ENCODE measurements around the gene SCYL1.

Gene SCYL1

DNA sequence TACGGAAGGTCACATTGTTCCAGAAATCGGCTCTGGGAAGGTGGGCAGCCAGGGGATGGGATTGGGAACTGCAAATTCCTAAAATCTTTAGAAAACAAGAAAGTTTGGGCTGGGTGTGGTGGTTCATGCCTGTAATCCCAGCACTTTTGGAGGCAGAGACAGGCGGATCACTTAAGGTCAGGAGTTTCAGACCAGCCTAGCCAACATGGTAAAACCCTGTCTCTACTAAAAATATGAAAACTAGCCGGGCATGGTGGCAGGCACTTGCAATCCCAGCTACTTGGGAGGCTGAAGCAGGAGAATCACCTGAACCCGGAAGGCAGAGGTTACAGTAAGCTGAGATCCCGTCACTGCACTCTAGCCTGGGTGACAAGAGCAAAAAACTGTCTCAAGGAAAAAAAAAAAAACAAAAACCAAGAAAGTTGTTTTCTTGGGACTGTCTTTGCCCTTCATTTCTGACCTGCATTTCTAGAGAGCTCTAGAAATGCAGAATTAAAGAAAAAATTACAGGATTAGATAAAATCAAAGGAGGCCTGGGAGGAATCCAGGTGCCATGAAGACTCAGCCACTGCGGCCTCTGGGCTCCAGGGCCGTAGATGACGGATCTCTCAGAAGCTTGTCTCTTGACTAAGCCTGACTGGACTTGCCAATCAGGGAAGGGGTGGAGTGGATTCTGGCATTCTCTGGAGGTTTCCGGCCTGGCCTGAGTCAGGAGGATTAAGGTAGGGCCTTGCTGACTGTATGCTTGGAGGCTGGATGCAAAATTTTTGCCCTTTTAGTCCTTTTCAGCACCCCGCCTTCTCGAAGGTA lies 31.3 kb upstream of the SCYL1 start:
- no peak for DNase-seq

DNA sequence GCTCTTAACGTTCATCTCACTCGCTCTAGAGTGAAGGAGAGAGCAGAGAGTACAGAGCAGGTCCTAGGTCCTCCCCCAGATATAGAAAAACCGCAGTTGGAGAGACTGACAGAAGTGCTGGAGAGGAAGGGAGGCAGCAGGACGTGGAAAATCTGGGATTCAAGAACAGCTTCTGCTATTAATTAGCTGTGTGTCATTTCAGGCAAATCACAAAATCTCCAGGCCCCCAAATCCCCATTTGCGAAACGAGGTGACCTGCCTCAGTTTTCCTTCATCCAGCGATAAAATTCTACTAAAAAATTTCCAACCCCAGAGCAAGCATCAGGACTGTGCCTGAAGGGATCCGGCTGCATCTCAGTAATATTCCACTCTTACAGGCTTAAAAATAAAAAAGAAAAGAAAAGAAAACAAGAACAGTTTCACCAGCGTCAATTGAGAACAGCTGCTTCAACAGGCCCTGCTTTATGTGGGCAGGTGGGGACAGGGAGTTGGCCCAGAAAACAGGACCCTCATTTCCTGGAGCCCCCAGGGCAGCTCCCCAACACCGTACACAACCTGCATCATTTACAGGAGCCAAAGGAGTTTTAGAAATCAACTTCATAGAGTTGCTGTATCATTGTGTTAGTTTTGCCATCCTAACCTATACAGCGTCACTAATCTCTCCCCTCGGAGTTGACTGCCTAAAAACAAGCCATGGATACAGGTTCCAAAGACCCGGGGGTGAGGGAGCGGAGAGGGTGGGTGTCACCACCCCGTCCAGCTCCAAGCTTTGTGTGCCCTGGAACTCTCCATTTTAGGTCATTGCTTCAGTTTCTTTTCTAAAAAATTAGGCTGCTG lies 28.4 kb upstream of the SCYL1 start:
- no peak for DNase-seq

- peak; percentile 98 for DNase-seq
Observed at GRCh38 chr11:65497141-65498041, 27.5 kb upstream of the SCYL1 start.

DNA sequence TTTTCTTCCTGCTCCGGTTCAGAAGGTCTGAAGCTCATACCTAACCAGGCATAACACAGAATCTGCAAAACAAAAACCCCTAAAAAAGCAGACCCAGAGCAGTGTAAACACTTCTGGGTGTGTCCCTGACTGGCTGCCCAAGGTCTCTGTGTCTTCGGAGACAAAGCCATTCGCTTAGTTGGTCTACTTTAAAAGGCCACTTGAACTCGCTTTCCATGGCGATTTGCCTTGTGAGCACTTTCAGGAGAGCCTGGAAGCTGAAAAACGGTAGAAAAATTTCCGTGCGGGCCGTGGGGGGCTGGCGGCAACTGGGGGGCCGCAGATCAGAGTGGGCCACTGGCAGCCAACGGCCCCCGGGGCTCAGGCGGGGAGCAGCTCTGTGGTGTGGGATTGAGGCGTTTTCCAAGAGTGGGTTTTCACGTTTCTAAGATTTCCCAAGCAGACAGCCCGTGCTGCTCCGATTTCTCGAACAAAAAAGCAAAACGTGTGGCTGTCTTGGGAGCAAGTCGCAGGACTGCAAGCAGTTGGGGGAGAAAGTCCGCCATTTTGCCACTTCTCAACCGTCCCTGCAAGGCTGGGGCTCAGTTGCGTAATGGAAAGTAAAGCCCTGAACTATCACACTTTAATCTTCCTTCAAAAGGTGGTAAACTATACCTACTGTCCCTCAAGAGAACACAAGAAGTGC lies 26.7 kb upstream of the SCYL1 start:
- peak; percentile 75 for DNase-seq

- DNase-seq: no peak
Observed at GRCh38 chr11:65498727-65498976, 26.2 kb upstream of the SCYL1 start.

DNA sequence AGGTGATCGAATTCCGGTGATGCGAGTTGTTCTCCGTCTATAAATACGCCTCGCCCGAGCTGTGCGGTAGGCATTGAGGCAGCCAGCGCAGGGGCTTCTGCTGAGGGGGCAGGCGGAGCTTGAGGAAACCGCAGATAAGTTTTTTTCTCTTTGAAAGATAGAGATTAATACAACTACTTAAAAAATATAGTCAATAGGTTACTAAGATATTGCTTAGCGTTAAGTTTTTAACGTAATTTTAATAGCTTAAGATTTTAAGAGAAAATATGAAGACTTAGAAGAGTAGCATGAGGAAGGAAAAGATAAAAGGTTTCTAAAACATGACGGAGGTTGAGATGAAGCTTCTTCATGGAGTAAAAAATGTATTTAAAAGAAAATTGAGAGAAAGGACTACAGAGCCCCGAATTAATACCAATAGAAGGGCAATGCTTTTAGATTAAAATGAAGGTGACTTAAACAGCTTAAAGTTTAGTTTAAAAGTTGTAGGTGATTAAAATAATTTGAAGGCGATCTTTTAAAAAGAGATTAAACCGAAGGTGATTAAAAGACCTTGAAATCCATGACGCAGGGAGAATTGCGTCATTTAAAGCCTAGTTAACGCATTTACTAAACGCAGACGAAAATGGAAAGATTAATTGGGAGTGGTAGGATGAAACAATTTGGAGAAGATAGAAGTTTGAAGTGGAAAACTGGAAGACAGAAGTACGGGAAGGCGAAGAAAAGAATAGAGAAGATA lies 25.7 kb upstream of the SCYL1 start, which contains the start of gene MALAT1:
Gene MALAT1, plus strand, starts transcription at position 69 of the 736 bp plus-strand sequence.
- DNase-seq: peak; percentile 96

DNA sequence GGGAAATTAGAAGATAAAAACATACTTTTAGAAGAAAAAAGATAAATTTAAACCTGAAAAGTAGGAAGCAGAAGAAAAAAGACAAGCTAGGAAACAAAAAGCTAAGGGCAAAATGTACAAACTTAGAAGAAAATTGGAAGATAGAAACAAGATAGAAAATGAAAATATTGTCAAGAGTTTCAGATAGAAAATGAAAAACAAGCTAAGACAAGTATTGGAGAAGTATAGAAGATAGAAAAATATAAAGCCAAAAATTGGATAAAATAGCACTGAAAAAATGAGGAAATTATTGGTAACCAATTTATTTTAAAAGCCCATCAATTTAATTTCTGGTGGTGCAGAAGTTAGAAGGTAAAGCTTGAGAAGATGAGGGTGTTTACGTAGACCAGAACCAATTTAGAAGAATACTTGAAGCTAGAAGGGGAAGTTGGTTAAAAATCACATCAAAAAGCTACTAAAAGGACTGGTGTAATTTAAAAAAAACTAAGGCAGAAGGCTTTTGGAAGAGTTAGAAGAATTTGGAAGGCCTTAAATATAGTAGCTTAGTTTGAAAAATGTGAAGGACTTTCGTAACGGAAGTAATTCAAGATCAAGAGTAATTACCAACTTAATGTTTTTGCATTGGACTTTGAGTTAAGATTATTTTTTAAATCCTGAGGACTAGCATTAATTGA lies 25.0 kb upstream of the SCYL1 start:
- no peak for DNase-seq

DNA sequence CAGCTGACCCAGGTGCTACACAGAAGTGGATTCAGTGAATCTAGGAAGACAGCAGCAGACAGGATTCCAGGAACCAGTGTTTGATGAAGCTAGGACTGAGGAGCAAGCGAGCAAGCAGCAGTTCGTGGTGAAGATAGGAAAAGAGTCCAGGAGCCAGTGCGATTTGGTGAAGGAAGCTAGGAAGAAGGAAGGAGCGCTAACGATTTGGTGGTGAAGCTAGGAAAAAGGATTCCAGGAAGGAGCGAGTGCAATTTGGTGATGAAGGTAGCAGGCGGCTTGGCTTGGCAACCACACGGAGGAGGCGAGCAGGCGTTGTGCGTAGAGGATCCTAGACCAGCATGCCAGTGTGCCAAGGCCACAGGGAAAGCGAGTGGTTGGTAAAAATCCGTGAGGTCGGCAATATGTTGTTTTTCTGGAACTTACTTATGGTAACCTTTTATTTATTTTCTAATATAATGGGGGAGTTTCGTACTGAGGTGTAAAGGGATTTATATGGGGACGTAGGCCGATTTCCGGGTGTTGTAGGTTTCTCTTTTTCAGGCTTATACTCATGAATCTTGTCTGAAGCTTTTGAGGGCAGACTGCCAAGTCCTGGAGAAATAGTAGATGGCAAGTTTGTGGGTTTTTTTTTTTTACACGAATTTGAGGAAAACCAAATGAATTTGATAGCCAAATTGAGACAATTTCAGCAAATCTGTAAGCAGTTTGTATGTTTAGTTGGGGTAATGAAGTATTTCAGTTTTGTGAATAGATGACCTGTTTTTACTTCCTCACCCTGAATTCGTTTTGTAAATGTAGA lies 24.3 kb upstream of the SCYL1 start:
- peak; percentile 53 for DNase-seq

- DNase-seq: no peak
Observed at GRCh38 chr11:65501186-65501471, 23.8 kb upstream of the SCYL1 start.

GRCh38 chr11:65501472-65502273 lies 23.2 kb upstream of the SCYL1 start:
- DNase-seq: no peak

GRCh38 chr11:65502274-65502554 lies 22.7 kb upstream of the SCYL1 start:
- no peak for DNase-seq

- DNase-seq: no peak
Observed at GRCh38 chr11:65502555-65503367, 22.1 kb upstream of the SCYL1 start.

DNA sequence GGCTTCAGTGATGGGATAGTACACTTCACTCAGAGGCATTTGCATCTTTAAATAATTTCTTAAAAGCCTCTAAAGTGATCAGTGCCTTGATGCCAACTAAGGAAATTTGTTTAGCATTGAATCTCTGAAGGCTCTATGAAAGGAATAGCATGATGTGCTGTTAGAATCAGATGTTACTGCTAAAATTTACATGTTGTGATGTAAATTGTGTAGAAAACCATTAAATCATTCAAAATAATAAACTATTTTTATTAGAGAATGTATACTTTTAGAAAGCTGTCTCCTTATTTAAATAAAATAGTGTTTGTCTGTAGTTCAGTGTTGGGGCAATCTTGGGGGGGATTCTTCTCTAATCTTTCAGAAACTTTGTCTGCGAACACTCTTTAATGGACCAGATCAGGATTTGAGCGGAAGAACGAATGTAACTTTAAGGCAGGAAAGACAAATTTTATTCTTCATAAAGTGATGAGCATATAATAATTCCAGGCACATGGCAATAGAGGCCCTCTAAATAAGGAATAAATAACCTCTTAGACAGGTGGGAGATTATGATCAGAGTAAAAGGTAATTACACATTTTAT lies 21.4 kb upstream of the SCYL1 start:
- DNase-seq: no peak

DNA sequence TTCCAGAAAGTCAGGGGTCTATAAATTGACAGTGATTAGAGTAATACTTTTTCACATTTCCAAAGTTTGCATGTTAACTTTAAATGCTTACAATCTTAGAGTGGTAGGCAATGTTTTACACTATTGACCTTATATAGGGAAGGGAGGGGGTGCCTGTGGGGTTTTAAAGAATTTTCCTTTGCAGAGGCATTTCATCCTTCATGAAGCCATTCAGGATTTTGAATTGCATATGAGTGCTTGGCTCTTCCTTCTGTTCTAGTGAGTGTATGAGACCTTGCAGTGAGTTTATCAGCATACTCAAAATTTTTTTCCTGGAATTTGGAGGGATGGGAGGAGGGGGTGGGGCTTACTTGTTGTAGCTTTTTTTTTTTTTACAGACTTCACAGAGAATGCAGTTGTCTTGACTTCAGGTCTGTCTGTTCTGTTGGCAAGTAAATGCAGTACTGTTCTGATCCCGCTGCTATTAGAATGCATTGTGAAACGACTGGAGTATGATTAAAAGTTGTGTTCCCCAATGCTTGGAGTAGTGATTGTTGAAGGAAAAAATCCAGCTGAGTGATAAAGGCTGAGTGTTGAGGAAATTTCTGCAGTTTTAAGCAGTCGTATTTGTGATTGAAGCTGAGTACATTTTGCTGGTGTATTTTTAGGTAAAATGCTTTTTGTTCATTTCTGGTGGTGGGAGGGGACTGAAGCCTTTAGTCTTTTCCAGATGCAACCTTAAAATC lies 20.8 kb upstream of the SCYL1 start:
- DNase-seq: no peak

GRCh38 chr11:65504674-65505465 lies 20.0 kb upstream of the SCYL1 start:
- DNase-seq: no peak

DNA sequence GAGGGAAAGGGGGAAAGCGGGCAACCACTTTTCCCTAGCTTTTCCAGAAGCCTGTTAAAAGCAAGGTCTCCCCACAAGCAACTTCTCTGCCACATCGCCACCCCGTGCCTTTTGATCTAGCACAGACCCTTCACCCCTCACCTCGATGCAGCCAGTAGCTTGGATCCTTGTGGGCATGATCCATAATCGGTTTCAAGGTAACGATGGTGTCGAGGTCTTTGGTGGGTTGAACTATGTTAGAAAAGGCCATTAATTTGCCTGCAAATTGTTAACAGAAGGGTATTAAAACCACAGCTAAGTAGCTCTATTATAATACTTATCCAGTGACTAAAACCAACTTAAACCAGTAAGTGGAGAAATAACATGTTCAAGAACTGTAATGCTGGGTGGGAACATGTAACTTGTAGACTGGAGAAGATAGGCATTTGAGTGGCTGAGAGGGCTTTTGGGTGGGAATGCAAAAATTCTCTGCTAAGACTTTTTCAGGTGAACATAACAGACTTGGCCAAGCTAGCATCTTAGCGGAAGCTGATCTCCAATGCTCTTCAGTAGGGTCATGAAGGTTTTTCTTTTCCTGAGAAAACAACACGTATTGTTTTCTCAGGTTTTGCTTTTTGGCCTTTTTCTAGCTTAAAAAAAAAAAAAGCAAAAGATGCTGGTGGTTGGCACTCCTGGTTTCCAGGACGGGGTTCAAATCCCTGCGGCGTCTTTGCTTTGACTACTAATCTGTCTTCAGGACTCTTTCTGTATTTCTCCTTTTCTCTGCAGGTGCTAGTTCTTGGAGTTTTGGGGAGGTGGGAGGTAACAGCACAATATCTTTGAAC lies 19.2 kb upstream of the SCYL1 start:
- no peak for DNase-seq

Measured in stimulated activated CD4-positive, alpha-beta T cell treated with anti-CD3 and anti-CD28 coated beads, Interleukin-4, amount 100 ng/mL, for 24 hours (primary cell).